KMS-11 (cell line): ENCODE data around the gene TP63.

Experiments
- H2AFZ ChIP-seq: fragments of 200-600 bp; sonication (generic); 2 replicates; pipeline ENCODE4 v1.6.1; 2016; ENCODE audit warnings: antibody characterized with exemption, mixed run types, low read depth
- H3K27ac ChIP-seq: fragments of 200-600 bp; sonication (generic); 2 replicates; pipeline ENCODE4 v1.6.1; 2016; ENCODE audit warnings: mild to moderate bottlenecking, mixed run types
- H3K27me3 ChIP-seq: fragments of 200-600 bp; sonication (generic); 2 replicates; pipeline ENCODE4 v1.6.1; 2017; ENCODE audit warnings: mild to moderate bottlenecking, low read depth, mixed run types, moderate library complexity; ENCODE audit not compliant: insufficient read depth
- H3K36me3 ChIP-seq: fragments of 200-600 bp; sonication (generic); 2 replicates; pipeline ENCODE4 v1.6.1; 2017; ENCODE audit warnings: mild to moderate bottlenecking, mixed run types; ENCODE audit not compliant: insufficient read depth
- H3K4me1 ChIP-seq: fragments of 200-600 bp; sonication (generic); 2 replicates; pipeline ENCODE4 v1.6.1; 2016; ENCODE audit warnings: mild to moderate bottlenecking, low read depth, mixed run types; ENCODE audit not compliant: poor library complexity, severe bottlenecking
- H3K4me2 ChIP-seq: fragments of 200-600 bp; sonication (generic); 2 replicates; pipeline ENCODE4 v1.7.0; 2016; ENCODE audit warnings: mild to moderate bottlenecking, mixed run types
- H3K4me3 ChIP-seq: fragments of 200-600 bp; sonication (generic); IDR thresholded peaks from 2 replicates; pipeline ENCODE4 v1.6.1; 2017; ENCODE audit warnings: low read depth, low read length, mixed read lengths; ENCODE audit not compliant: insufficient read depth
- H3K79me2 ChIP-seq: fragments of 200-600 bp; sonication (generic); 2 replicates; pipeline ENCODE4 v1.6.1; 2016; ENCODE audit warnings: low read depth, mixed run types; ENCODE audit not compliant: insufficient read depth
- H3K9ac ChIP-seq: fragments of 200-600 bp; sonication (generic); 2 replicates; pipeline ENCODE4 v1.6.1; 2016; ENCODE audit warnings: mild to moderate bottlenecking, mixed run types
- H4K20me1 ChIP-seq: fragments of 200-600 bp; sonication (generic); 2 replicates; pipeline ENCODE4 v1.6.1; 2016; ENCODE audit warnings: mild to moderate bottlenecking, mixed run types; ENCODE audit not compliant: insufficient read depth
- TF ChIP-seq, protein P1 (sequence below): fragments of 200-600 bp; sonication (generic); conservative IDR thresholded peaks from 2 replicates; pipeline ENCODE4 v1.6.1; 2017; ENCODE audit warnings: low read depth, mild to moderate bottlenecking, antibody characterized with exemption, low read length, moderate library complexity, mixed read lengths

Gene TP63

GRCh38 chr3:189827108-189827507 is 195.9 kb downstream of the TP63 start:
- H3K4me2 ChIP-seq: no peak overlapping the region
- H3K4me3 ChIP-seq: no peak overlapping the region
- H3K36me3 ChIP-seq: no peaks in the 10 kb centered on the region
- no peaks in the 10 kb centered on the region for H3K27me3 ChIP-seq
- no peak overlapping the region for H3K27ac ChIP-seq
- H2AFZ ChIP-seq: no peak overlapping the region
- no peaks in the 10 kb centered on the region for H3K79me2 ChIP-seq
- TF ChIP-seq, protein P1, sequence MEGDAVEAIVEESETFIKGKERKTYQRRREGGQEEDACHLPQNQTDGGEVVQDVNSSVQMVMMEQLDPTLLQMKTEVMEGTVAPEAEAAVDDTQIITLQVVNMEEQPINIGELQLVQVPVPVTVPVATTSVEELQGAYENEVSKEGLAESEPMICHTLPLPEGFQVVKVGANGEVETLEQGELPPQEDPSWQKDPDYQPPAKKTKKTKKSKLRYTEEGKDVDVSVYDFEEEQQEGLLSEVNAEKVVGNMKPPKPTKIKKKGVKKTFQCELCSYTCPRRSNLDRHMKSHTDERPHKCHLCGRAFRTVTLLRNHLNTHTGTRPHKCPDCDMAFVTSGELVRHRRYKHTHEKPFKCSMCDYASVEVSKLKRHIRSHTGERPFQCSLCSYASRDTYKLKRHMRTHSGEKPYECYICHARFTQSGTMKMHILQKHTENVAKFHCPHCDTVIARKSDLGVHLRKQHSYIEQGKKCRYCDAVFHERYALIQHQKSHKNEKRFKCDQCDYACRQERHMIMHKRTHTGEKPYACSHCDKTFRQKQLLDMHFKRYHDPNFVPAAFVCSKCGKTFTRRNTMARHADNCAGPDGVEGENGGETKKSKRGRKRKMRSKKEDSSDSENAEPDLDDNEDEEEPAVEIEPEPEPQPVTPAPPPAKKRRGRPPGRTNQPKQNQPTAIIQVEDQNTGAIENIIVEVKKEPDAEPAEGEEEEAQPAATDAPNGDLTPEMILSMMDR: no peak
- H4K20me1 ChIP-seq: no peaks in the 10 kb centered on the region
- no peaks in the 10 kb centered on the region for H3K4me1 ChIP-seq
- H3K9ac ChIP-seq: no peak overlapping the region

DNA sequence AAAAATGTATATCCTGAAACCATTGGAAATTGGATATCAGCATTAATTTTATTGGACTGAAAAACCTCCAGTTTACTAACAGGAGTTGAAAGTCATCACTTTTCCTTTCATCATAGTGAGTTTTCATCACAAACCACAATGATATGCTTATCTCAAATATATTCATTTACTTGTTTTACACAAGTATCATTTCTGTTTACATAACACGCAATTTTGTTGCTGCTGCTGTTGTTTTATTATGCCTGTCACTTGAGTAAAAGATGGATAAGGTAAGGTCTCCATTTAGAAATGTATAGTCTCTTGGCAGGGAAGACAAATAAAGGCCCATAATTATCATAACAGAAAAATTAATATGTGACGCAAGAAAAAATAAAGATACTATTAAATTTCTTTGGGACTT is 199.2 kb downstream of the TP63 start:
- Histone ChIP-seq H3K27ac (no peak overlapping the region), H2AFZ (no peak overlapping the region)
- TF ChIP-seq, protein P1: no peak

GRCh38 chr3:189833266-189833665 is 202.1 kb downstream of the TP63 start:
- H3K79me2 ChIP-seq: no peaks in the 10 kb centered on the region
- H3K36me3 ChIP-seq: no peaks in the 10 kb centered on the region
- H3K9ac ChIP-seq: no peak overlapping the region
- H3K4me3 ChIP-seq: no peak overlapping the region
- H3K27ac ChIP-seq: no peak overlapping the region
- H3K4me1 ChIP-seq: no peaks in the 10 kb centered on the region
- no peak overlapping the region for H2AFZ ChIP-seq
- H3K27me3 ChIP-seq: no peaks in the 10 kb centered on the region
- no peak overlapping the region for H3K4me2 ChIP-seq
- TF ChIP-seq, protein P1: no peak
- no peaks in the 10 kb centered on the region for H4K20me1 ChIP-seq

More for the DNA sequence above, 199.2 kb downstream of the TP63 start:
- H3K36me3 ChIP-seq: no peaks in the 10 kb centered on the region
- H3K27me3 ChIP-seq: no peaks in the 10 kb centered on the region
- H3K4me2 ChIP-seq: no peak overlapping the region
- no peaks in the 10 kb centered on the region for H3K4me1 ChIP-seq
- H3K9ac ChIP-seq: no peak overlapping the region
- H3K79me2 ChIP-seq: no peaks in the 10 kb centered on the region
- no peaks in the 10 kb centered on the region for H4K20me1 ChIP-seq
- no peak overlapping the region for H3K4me3 ChIP-seq

DNA sequence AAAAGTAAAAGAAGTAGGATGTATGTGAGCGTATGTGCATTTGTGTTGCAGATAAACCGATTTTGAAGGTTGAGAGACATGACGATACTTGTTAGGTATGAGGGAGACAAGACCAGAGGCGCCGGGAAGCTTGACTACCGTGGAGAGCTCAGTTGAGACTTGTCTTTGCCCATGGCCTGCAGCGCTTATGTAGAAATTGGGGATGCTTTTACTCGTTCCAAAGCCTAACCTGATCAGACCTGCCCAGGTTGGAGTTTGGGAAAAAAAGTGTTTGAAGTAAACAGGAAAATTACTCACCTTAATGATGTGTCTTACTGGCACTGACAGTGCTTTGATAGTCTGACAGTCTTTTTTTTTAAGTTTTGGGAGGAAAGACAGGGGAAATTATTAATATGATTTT is 202.8 kb downstream of the TP63 start:
- H3K4me2 ChIP-seq: no peak overlapping the region

More for the DNA sequence above, 202.8 kb downstream of the TP63 start:
- no peaks in the 10 kb centered on the region for H3K4me1 ChIP-seq
- H4K20me1 ChIP-seq: no peaks in the 10 kb centered on the region
- TF ChIP-seq, protein P1: no peak
- H3K79me2 ChIP-seq: no peaks in the 10 kb centered on the region
- H3K4me3 ChIP-seq: no peak overlapping the region
- no peak overlapping the region for H2AFZ ChIP-seq
- H3K9ac ChIP-seq: no peak overlapping the region
- no peaks in the 10 kb centered on the region for H3K27me3 ChIP-seq
- no peaks in the 10 kb centered on the region for H3K36me3 ChIP-seq
- H3K27ac ChIP-seq: no peak overlapping the region
